MM.1S (cell line): ENCODE results near the gene GTF3C2.

Experiments used
- EZH2 ChIP-seq: fragments of 300-600 bp; sonication (generic); optimal IDR thresholded peaks from 2 replicates; pipeline ENCODE3; 2017; ENCODE audit warnings: low read depth, mild to moderate bottlenecking, antibody characterized with exemption, low read length, mixed read lengths
- TF ChIP-seq, protein P1 (sequence below): fragments of 300-600 bp; sonication (generic); IDR thresholded peaks from 2 replicates; pipeline ENCODE4 v1.5.1; 2016; ENCODE audit warnings: antibody characterized with exemption, low read length, mixed read lengths

DNA sequence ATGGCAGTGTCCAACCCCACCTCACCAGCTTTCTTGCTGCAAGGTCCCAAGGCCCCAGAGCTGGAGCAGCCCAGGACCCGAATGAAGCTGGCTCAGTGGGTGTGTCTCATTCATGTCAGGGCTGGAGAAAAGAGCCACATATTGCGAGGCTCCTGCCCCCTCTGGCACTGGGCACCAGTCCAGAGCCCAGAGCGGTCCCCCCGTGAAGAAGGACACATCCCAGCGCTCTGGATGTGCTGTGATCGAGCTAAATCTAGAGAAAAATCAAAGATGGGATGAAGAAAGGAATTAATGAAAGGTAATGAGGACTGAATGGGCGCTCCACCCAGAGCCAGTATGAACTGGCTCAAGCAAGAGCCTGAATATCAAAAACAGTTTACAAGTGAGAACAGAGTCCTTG, 20.4 kb downstream of the GTF3C2 start:
- TF ChIP-seq, protein P1, sequence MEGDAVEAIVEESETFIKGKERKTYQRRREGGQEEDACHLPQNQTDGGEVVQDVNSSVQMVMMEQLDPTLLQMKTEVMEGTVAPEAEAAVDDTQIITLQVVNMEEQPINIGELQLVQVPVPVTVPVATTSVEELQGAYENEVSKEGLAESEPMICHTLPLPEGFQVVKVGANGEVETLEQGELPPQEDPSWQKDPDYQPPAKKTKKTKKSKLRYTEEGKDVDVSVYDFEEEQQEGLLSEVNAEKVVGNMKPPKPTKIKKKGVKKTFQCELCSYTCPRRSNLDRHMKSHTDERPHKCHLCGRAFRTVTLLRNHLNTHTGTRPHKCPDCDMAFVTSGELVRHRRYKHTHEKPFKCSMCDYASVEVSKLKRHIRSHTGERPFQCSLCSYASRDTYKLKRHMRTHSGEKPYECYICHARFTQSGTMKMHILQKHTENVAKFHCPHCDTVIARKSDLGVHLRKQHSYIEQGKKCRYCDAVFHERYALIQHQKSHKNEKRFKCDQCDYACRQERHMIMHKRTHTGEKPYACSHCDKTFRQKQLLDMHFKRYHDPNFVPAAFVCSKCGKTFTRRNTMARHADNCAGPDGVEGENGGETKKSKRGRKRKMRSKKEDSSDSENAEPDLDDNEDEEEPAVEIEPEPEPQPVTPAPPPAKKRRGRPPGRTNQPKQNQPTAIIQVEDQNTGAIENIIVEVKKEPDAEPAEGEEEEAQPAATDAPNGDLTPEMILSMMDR = no peak
- TF ChIP-seq EZH2 = no peak
